Thymus (tissue), 11 donors: ENCODE measurements around the gene MAP1LC3C. TPM values are rescaled to one million over a fixed set of nuclear protein-coding genes. Genes with fewer than 3 reads are reported as not detected.
"Not testable (repeated sequence)": the region's sequence is repeated elsewhere in the genome, so short reads cannot be mapped to it uniquely, and the experiment has no call there.

Experiments used
- DNase-seq, 9 donors: peaks; one replicate each; pipeline ENCODE4 v3.0.0-alpha.2; 2013; ENCODE audit warnings: low spot score in 9 of 9, low read depth in 6 of 9, missing footprints in 1 of 9
- H3K27ac ChIP-seq, 2 donors: one replicate each; pipeline ENCODE4 v1.5.1; 2013; ENCODE audit warnings: control low read depth in 1 of 2, low read depth in 1 of 2, low read length in 1 of 2, mild to moderate bottlenecking in 1 of 2, moderate library complexity in 1 of 2
- H3K27me3 ChIP-seq, 2 donors: one replicate each; pipeline ENCODE4 v1.5.1; 2013; ENCODE audit warnings: low read length in 1 of 2; ENCODE audit not compliant: control insufficient read depth in 2 of 2, insufficient read depth in 1 of 2
- H3K36me3 ChIP-seq, 2 donors: one replicate each; pipeline ENCODE4 v1.5.1; 2013; ENCODE audit warnings: low read length in 1 of 2, mild to moderate bottlenecking in 1 of 2, moderate library complexity in 1 of 2; ENCODE audit not compliant: control insufficient read depth in 2 of 2, insufficient read depth in 2 of 2
- H3K4me1 ChIP-seq, 2 donors: one replicate each; pipeline ENCODE4 v1.5.1; 2013; ENCODE audit warnings: low read length in 2 of 2; ENCODE audit not compliant: control insufficient read depth in 2 of 2, insufficient read depth in 2 of 2
- H3K4me3 ChIP-seq, 2 donors: one replicate each; pipeline ENCODE4 v1.5.1; 2013; ENCODE audit warnings: low read length in 2 of 2, control low read depth in 1 of 2, mild to moderate bottlenecking in 1 of 2
- H3K9me3 ChIP-seq, 2 donors: one replicate each; pipeline ENCODE4 v1.5.1; 2013; ENCODE audit warnings: low read length in 1 of 2, mild to moderate bottlenecking in 1 of 2; ENCODE audit not compliant: control insufficient read depth in 2 of 2, insufficient read depth in 1 of 2
- WGBS: extraction: QIAGEN DNeasy Blood & Tissue Kit; methylation state at CpG from one replicate; pipeline ENCODE4 v1.1.7; 2013; 5-methylcytosine and 5-hydroxymethylcytosine counted together
- polyA plus RNA-seq: library from polyadenylated mRNA; stranded (reverse); fragments of 200-250 nt; gene quantifications from one replicate; pipeline ENCODE4 v1.2.3, GENCODE V29; 2013
- total RNA-seq: library from RNA; stranded (reverse); fragments of 120-200 nt; gene quantifications from one replicate; pipeline ENCODE4 v1.2.4, GENCODE V29; 2013
- donor health status: healthy.

MAP1LC3C gene
- total and polyA plus RNA-seq, 2 donors, result 0.47 to 5.5 TPM

GRCh38 chr1:242000434-242000833 lies 1.5 kb upstream of the MAP1LC3C start:
- DNase-seq, result no peak
- peaks cover 0 to 6% of the 10 kb centered on the region in 2 donors for H3K4me1 ChIP-seq

GRCh38 chr1:241998412-241998921 lies 431 bp downstream of the MAP1LC3C start:
- Histone ChIP-seq H3K9me3 (no peaks in the 10 kb centered on the region), H3K4me1 (peaks cover 0 to 6% of the 10 kb centered on the region in 2 donors), H3K27me3 (peaks cover 0 to 2% of the 10 kb centered on the region in 2 donors), H3K36me3 (no peaks in the 10 kb centered on the region), H3K27ac (no peak overlapping the region), H3K4me3 (no peak overlapping the region)
- 11% methylated on average over 20 of the region's 20 CpGs for WGBS
- peak; percentile 13 to 58 (median 23) for DNase-seq

More at GRCh38 chr1:242000434-242000833, 1.5 kb upstream of the MAP1LC3C start:
- WGBS, result 91% methylated on average over 7 of the region's 7 CpGs
- H3K9me3 ChIP-seq, result no peaks in the 10 kb centered on the region
- no peak overlapping the region for H3K4me3 ChIP-seq
- peaks cover 0 to 2% of the 10 kb centered on the region in 2 donors for H3K27me3 ChIP-seq
- no peaks in the 10 kb centered on the region for H3K36me3 ChIP-seq
- H3K27ac ChIP-seq, result no peak overlapping the region

- Histone ChIP-seq H3K27me3 (peaks cover 0 to 2% of the 10 kb centered on the region in 2 donors), H3K36me3 (no peaks in the 10 kb centered on the region), H3K4me3 (no peak overlapping the region), H3K9me3 (no peaks in the 10 kb centered on the region), H3K4me1 (peaks cover 0 to 6% of the 10 kb centered on the region in 2 donors), H3K27ac (no peak overlapping the region)
- WGBS, result 92% methylated on average over 12 of the region's 12 CpGs
- no peak for DNase-seq
Measured at GRCh38 chr1:241997401-241997998, 1.4 kb downstream of the MAP1LC3C start.

GRCh38 chr1:241994171-241994570 lies 4.7 kb downstream of the MAP1LC3C start:
- 92% methylated on average over 9 of the region's 9 CpGs for WGBS

GRCh38 chr1:241992734-241993133 lies 6.2 kb downstream of the MAP1LC3C start:
- no peak overlapping the region for H3K27ac ChIP-seq
- no peaks in the 10 kb centered on the region for H3K4me1 ChIP-seq
- WGBS, result 98% methylated on average over 5 of the region's 5 CpGs
- no peak for DNase-seq
- H3K9me3 ChIP-seq, result no peaks in the 10 kb centered on the region
- no peaks in the 10 kb centered on the region for H3K27me3 ChIP-seq
- no peaks in the 10 kb centered on the region for H3K36me3 ChIP-seq
- H3K4me3 ChIP-seq, result no peak overlapping the region

More at GRCh38 chr1:241994171-241994570, 4.7 kb downstream of the MAP1LC3C start:
- Histone ChIP-seq H3K27ac (no peak overlapping the region), H3K4me3 (no peak overlapping the region), H3K36me3 (no peaks in the 10 kb centered on the region), H3K9me3 (no peaks in the 10 kb centered on the region), H3K27me3 (peaks cover 0 to 1% of the 10 kb centered on the region in 2 donors), H3K4me1 (peaks cover 0 to 5% of the 10 kb centered on the region in 2 donors)
- DNase-seq, result no peak

GRCh38 chr1:241990040-241990439 lies 8.9 kb downstream of the MAP1LC3C start:
- Histone ChIP-seq H3K9me3 (no peaks in the 10 kb centered on the region), H3K27ac (no peak overlapping the region), H3K4me1 (no peaks in the 10 kb centered on the region), H3K36me3 (no peaks in the 10 kb centered on the region), H3K4me3 (no peak overlapping the region), H3K27me3 (no peaks in the 10 kb centered on the region)
- DNase-seq, result no peak
- 93% methylated on average over 10 of the region's 10 CpGs for WGBS

GRCh38 chr1:241988389-241988930 lies 10.4 kb downstream of the MAP1LC3C start:
- not testable (repeated sequence) for H3K27me3 ChIP-seq, H3K4me1 ChIP-seq, H3K4me3 ChIP-seq, H3K27ac ChIP-seq, H3K36me3 ChIP-seq, DNase-seq, H3K9me3 ChIP-seq
- WGBS, result 96% methylated on average over 10 of the region's 10 CpGs

GRCh38 chr1:241985787-241986186 lies 13.1 kb downstream of the MAP1LC3C start:
- 80% methylated on average over 10 of the region's 10 CpGs for WGBS
- H3K9me3 ChIP-seq, result no peaks in the 10 kb centered on the region
- no peaks in the 10 kb centered on the region for H3K4me1 ChIP-seq
- H3K36me3 ChIP-seq, result no peaks in the 10 kb centered on the region
- DNase-seq, result peak in 1 of 9 donors; percentile 16
- no peak overlapping the region for H3K27ac ChIP-seq
- H3K27me3 ChIP-seq, result no peaks in the 10 kb centered on the region
- H3K4me3 ChIP-seq, result no peak overlapping the region

GRCh38 chr1:241979926-241980325 lies 19.0 kb downstream of the MAP1LC3C start:
- 85% methylated on average over 1 of the region's 1 CpG for WGBS
- no peak for DNase-seq

More at GRCh38 chr1:241979926-241980325, 19.0 kb downstream of the MAP1LC3C start:
- H3K36me3 ChIP-seq, result no peaks in the 10 kb centered on the region
- no peaks in the 10 kb centered on the region for H3K9me3 ChIP-seq
- H3K4me3 ChIP-seq, result no peak overlapping the region
- H3K27me3 ChIP-seq, result no peaks in the 10 kb centered on the region
- no peak overlapping the region for H3K27ac ChIP-seq
- no peaks in the 10 kb centered on the region for H3K4me1 ChIP-seq
